DND-41 (cell line): ENCODE results near the gene NFIB.

ENCODE experiments used
- ATAC-seq: fragments of 200-7000 bp; cut with Tn5 transposase; 3 replicates; pipeline ENCODE4 v1.9.1; 2021; ENCODE audit warnings: low read depth; ENCODE audit not compliant: insufficient read depth
- DNase-seq: peaks from one replicate; pipeline ENCODE4 v3.0.0-alpha.2; 2020
- H2AFZ ChIP-seq: 2 replicates; pipeline ENCODE4 v1.6.0; 2012; ENCODE audit warnings: low read depth, low read length
- H3K27ac ChIP-seq: 2 replicates; pipeline ENCODE4 v1.5.1; 2012; ENCODE audit warnings: low read length, inconsistent platforms
- H3K27me3 ChIP-seq: fragments of 200-600 bp; sonication (generic); 2 replicates; pipeline ENCODE4 v1.6.0; 2012; ENCODE audit warnings: low read length, mild to moderate bottlenecking, inconsistent platforms; ENCODE audit not compliant: insufficient read depth, poor library complexity
- H3K36me3 ChIP-seq: 2 replicates; pipeline ENCODE4 v1.5.1; 2012; ENCODE audit warnings: low read length, inconsistent platforms; ENCODE audit not compliant: insufficient read depth
- H3K4me1 ChIP-seq: 2 replicates; pipeline ENCODE4 v1.5.1; 2012; ENCODE audit warnings: mild to moderate bottlenecking, low read length; ENCODE audit not compliant: insufficient read depth
- H3K4me2 ChIP-seq: 2 replicates; pipeline ENCODE4 v1.6.0; 2012; ENCODE audit warnings: mild to moderate bottlenecking, moderate library complexity, low read length, inconsistent platforms; ENCODE audit not compliant: insufficient read depth
- H3K4me3 ChIP-seq, 2 experiments: fragments of 200-600 bp in 1 of 2; shearing (Covaris generic) in 1 of 2; 2 replicates each; pipeline ENCODE4 v1.5.1; 2012 to 2016; ENCODE audit warnings: inconsistent platforms in 2 of 2, low read length in 2 of 2, mild to moderate bottlenecking in 2 of 2, low read depth in 1 of 2, moderate library complexity in 1 of 2
- H3K79me2 ChIP-seq: 2 replicates; pipeline ENCODE4 v1.6.0; 2012; ENCODE audit warnings: low read length, inconsistent platforms; ENCODE audit not compliant: insufficient read depth
- H3K9ac ChIP-seq: 2 replicates; pipeline ENCODE4 v1.6.0; 2012; ENCODE audit warnings: low read depth, mild to moderate bottlenecking, inconsistent platforms, low read length, moderate library complexity
- H3K9me3 ChIP-seq: 2 replicates; pipeline ENCODE4 v1.5.1; 2012; ENCODE audit warnings: low read length, moderate library complexity, mild to moderate bottlenecking, inconsistent platforms; ENCODE audit not compliant: insufficient read depth, severe bottlenecking
- H4K20me1 ChIP-seq: 2 replicates; pipeline ENCODE4 v1.6.0; 2012; ENCODE audit warnings: low read length; ENCODE audit not compliant: insufficient read depth
- EZH2 ChIP-seq: IDR thresholded peaks from 3 replicates; pipeline ENCODE4 v1.6.1; 2012; ENCODE audit warnings: borderline replicate concordance, low read depth, mild to moderate bottlenecking, moderate library complexity, low read length, inconsistent platforms; ENCODE audit not compliant: severe bottlenecking
- TF ChIP-seq, protein P1 (sequence below): IDR thresholded peaks from 2 replicates; pipeline ENCODE4 v1.5.1; 2012; ENCODE audit warnings: borderline replicate concordance, low read length, moderate library complexity, mild to moderate bottlenecking; ENCODE audit not compliant: poor library complexity, severe bottlenecking; ENCODE audit errors: extremely low read depth

Gene NFIB

DNA sequence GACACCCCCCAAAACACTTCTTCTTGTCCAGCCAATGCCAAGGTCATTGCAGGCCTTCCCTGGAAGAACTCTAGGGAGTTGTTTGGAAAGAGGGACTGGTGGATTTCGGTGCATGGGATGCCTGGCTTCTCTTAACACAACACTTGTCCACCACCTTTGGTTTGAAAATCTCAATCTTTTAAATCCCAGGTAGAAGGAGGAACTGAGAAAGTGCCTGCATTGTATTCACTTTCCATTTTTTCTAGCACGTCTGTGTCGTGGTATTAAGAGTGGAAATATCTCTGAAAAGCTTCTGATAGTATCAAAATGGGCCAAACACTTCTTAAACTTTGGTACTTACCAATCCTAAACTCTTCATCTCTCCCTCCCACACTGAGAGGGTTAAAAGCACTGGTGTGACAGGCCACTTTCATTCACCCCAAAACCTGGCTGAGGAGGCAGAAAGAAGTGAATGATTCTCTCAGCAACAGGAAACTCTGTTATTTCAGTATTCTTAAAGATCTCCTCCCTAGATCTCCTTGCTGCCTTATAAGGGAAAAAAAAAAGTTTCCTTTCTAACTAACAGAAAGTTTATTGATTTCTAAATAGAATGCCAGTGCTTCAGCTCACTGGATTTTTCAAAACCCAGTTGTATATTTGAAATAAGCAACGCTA, 3.9 kb upstream of the NFIB start:
- no peaks in the 10 kb centered on the region for H3K27me3 ChIP-seq
- DNase-seq (no peak), ATAC-seq (no peak)
- no peak overlapping the region for H3K4me2 ChIP-seq
- H2AFZ ChIP-seq, result no peak overlapping the region
- H3K9me3 ChIP-seq, result no peaks in the 10 kb centered on the region
- H3K79me2 ChIP-seq, result no peaks in the 10 kb centered on the region
- no peak overlapping the region for H3K4me3 ChIP-seq
- no peak for TF ChIP-seq EZH2
- TF ChIP-seq, protein P1, sequence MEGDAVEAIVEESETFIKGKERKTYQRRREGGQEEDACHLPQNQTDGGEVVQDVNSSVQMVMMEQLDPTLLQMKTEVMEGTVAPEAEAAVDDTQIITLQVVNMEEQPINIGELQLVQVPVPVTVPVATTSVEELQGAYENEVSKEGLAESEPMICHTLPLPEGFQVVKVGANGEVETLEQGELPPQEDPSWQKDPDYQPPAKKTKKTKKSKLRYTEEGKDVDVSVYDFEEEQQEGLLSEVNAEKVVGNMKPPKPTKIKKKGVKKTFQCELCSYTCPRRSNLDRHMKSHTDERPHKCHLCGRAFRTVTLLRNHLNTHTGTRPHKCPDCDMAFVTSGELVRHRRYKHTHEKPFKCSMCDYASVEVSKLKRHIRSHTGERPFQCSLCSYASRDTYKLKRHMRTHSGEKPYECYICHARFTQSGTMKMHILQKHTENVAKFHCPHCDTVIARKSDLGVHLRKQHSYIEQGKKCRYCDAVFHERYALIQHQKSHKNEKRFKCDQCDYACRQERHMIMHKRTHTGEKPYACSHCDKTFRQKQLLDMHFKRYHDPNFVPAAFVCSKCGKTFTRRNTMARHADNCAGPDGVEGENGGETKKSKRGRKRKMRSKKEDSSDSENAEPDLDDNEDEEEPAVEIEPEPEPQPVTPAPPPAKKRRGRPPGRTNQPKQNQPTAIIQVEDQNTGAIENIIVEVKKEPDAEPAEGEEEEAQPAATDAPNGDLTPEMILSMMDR, result no peak
- H3K27ac ChIP-seq, result no peak overlapping the region
- H3K9ac ChIP-seq, result no peak overlapping the region
- no peaks in the 10 kb centered on the region for H4K20me1 ChIP-seq
- H3K36me3 ChIP-seq, result no peaks in the 10 kb centered on the region
- peaks cover 9% of the 10 kb centered on the region; the same call in 1 of the 2 replicates for H3K4me1 ChIP-seq

DNA sequence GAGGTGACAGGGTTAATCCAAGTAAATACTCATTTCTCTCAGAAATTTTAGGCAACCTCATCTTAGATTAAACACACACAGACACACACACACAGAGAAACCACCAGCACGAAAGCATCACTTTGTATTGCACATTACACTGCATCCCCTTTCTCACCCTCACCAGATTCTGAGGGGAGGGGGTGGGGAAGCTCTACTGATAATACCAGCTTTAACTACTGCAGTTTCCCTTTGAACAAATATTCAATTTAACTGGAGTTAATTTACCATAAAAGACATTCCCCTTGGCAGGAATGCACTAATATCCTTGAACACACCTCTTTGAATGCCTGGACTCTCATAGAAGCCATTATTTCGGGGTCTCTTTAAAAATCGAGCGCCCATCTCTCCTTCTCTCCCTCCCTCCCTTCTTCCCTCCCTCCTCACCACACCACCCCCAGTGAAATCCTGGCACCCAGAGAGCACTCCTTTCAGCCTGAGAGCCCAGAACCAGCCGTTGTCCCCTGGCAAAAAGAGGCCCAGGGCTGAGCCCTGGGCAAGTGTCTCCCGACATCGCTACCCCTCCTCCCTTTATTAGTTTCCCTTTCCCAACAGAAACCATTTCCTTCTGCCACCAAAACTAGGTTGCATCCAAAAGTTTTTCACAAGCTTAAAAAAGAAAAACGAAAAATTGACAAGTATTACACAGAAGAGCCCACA, 2.8 kb upstream of the NFIB start:
- H3K27me3 ChIP-seq, result no peaks in the 10 kb centered on the region
- no peaks in the 10 kb centered on the region for H3K36me3 ChIP-seq
- H2AFZ ChIP-seq, result no peak overlapping the region
- H3K4me1 ChIP-seq, result peaks cover 5% of the 10 kb centered on the region; the same call in 1 of the 2 replicates
- no peaks in the 10 kb centered on the region for H4K20me1 ChIP-seq
- no peak for TF ChIP-seq EZH2
- TF ChIP-seq, protein P1, result no peak
- H3K9me3 ChIP-seq, result no peaks in the 10 kb centered on the region
- H3K27ac ChIP-seq, result no peak overlapping the region
- no peak for DNase-seq
- H3K4me3 ChIP-seq, result no peak overlapping the region
- no peak overlapping the region for H3K9ac ChIP-seq
- no peak for ATAC-seq
- H3K4me2 ChIP-seq, result no peak overlapping the region
- H3K79me2 ChIP-seq, result no peaks in the 10 kb centered on the region

DNA sequence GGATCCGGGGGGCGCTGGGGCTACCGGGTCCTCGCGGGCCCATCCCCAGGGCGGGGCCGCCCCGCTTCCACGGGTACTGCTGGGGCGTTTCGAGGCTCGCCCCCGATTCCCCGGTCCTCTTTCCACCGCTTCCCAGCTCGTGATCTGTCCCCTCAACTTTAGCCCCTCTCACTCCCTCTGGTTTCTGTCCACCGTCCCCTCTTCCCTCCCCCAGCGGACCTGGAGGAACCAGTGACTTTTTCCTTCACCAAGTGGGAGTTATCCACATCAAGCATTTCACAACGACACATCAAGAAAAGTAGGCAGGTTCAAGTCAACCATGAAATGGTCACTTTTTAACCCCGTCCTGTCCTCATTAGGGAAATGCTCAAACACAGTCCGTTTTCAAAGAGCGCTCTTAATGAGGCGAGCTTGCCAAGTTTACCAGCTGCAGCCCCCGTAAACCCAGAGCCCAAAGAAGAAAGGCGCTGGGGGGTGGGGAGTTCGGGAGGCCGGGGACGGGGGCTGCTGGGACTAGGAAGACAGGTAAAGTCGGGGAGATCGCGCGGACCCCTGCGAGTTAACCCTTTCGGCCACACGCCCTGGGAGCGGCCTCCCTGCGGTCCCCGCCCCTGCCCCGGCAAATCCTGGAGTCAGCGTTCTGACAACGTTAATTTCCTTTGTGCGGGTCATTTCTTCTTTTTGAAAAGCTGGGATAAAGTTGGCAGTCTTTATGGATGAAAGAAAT, 2.1 kb upstream of the NFIB start:
- no peaks in the 10 kb centered on the region for H3K79me2 ChIP-seq
- H2AFZ ChIP-seq, result no peak overlapping the region

More for the DNA sequence above, 2.1 kb upstream of the NFIB start:
- Histone ChIP-seq H3K36me3 (no peaks in the 10 kb centered on the region), H3K27me3 (no peaks in the 10 kb centered on the region), H3K4me2 (no peak overlapping the region), H4K20me1 (no peaks in the 10 kb centered on the region), H3K4me3 (no peak overlapping the region), H3K9ac (no peak overlapping the region), H3K9me3 (no peaks in the 10 kb centered on the region), H3K4me1 (no peaks in the 10 kb centered on the region; the same call in 1 of the 2 replicates), H3K27ac (no peak overlapping the region)
- no peak for TF ChIP-seq EZH2
- TF ChIP-seq, protein P1, result no peak
- ATAC-seq (no peak), DNase-seq (no peak)
